H54 (cell line): ENCODE measurements around the gene CNR2.

ENCODE experiments used
- DNase-seq: peaks from one replicate; pipeline ENCODE4 v3.0.0; 2011; ENCODE audit warnings: low spot score, mixed read lengths; ENCODE audit not compliant: insufficient read length
- FAIRE-seq: peaks from 3 replicates; lab custom pipeline; 2011; peaks lifted over from hg19 to GRCh38; lab: Jason Lieb, UNC
- POLR2A ChIP-seq: IDR thresholded peaks from 2 replicates; pipeline ENCODE4 v1.6.1; 2011; ENCODE audit warnings: low read depth, mild to moderate bottlenecking, low read length

CNR2 gene

DNA sequence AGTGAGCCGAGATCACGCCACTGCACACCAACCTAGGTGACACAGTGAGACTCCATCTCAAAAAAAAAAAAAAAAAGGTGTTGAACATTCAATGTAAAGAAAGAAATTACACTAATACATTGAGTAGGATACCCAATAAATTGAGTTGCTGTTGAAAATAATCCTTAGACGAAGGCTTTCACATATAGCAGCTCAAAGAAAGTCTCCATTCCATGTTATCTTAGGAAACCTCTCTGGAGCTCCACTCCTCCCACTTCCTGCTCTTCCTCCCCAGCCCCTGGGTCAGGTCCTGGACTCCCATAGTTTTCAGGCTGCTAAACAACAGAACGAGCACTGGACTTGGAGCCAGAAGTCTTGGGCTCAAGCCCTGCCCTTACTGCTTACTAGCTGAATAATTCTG lies 15.6 kb upstream of the CNR2 start:
- FAIRE-seq: no peak
- TF ChIP-seq POLR2A: no peak

DNA sequence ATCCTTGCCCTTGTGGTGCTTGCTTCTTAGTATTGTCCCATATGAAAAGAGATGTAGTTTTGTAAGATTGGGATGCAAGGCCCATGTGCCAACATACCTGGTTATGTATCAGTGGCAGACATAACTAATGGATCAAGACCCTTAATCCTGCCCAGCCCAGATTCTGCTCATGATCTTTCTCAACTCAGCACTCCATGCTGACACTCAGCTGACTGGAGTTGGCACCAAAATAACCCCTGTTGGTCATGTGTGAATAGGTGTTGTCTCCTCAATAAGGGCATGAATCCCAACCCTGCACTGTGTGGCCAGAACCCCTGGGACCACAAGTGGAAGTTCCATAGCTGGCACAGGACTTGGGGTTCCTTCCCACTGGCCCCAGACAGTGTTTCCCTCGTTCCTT lies 13.9 kb upstream of the CNR2 start:
- no peak for FAIRE-seq
- no peak for DNase-seq
- TF ChIP-seq POLR2A: no peak

More for the DNA sequence above, 15.6 kb upstream of the CNR2 start:
- DNase-seq: no peak

DNA sequence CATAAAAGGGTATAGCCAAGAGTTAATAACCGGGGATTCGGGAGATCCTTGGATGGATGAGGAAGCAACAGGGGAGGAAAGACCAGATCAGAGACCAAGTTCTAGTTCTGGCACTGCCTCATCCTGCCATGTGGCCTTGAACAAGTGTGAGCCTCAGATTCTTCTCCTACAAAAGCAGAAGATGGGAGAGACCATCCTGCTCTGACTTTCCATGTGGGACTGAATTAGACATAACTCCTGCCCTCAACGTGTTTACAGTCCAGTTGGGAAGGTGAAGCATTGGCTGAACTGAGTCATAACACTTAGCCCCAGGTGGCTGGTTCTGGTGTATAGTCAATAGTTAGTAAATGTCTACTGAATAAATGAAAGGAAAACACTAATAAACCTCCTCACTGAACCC lies 12.1 kb upstream of the CNR2 start:
- TF ChIP-seq POLR2A: no peak
- no peak for DNase-seq
- no peak for FAIRE-seq

DNA sequence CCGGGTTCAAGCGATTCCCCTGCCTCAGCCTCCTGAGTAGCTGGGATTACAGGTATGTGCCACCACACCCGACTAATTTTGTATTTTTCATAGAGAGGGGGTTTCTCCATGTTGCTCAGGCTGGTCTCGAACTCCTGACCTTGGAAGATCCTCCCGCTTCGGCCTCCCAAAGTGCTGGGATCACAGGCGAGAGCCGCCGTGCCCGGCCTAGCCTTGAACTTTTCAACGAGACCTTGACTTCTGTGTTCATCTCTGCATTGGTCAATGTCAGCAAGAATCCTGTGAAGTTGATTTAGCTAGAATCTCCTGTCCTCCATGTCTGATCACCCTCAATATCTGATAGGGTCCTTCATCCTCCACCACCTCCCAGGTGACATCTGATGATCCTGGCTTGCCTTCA lies 11.4 kb upstream of the CNR2 start:
- DNase-seq (no peak), FAIRE-seq (no peak)
- TF ChIP-seq POLR2A: no peak

DNA sequence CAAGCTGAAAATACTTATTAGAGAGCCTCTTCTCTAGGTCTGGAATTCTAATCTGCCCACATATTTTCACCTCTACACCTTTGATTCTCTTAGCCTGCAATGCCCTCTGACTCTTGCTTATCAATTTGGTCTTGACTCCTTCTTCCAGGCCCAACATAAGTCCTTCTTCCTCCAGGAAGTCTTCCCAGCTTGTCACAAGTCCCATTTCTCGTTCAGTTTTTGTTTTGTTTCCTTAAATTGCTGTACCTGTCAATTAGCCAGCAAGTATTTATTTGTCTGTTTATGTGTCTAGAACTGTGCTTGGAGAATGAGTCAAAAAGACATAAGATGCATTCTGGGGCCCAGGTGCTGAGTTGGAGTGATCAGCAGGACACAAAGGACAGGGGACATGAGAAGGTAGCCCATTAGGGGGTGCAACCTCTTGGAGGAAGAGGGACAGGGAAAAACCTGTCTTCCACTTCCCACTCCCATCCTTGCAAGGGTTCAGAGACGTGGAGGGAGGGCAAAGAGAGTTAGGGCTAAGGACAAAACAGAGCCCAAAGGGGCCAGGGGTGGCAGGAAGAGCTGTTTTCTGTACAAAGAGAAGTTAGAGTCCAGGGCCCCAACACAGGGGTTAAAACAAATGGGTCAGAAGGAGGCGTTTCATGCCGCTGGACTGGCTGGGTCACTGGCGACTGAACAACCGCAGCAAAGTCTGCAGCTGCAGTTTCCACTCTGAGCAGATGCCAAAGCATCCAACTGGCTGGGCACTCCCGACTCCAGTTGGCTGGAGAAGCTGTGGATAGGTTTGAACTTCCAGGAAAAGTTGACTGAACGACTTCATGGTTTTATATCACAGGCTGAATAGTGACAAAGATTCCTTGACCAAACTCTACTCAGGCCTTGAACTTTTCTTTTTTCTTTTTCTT lies 10.7 kb upstream of the CNR2 start:
- no peak for FAIRE-seq
- DNase-seq: no peak
- TF ChIP-seq POLR2A: no peak

DNA sequence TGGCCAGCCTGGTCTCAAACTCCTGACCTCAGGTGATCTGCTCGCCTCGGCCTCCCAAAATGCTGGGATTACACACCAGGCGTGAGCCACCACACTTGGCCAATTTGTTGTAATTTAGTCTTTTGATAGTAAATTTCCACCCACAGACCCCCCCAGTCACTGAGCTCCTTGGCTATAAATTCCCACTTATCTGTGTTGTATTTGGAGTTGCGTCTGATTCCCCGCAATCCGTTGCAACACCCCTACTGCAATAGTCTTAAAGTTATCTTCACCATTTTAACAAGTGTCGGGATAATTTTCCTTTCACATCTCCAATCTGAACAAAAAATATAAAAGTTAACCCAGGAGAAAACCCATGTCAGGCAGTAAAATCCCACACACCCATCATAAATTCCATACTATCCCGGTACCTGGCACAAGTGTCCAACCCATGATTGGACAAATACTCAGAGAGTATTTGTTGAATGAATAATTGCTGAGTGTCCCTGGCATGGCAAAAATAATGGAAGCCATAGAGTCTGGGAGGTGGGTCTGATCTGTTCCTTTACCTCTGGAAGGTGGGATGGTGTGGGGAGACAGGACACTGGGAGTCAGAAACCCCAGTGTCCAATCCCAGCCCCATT lies 9.3 kb upstream of the CNR2 start:
- DNase-seq (no peak), FAIRE-seq (no peak)
- TF ChIP-seq POLR2A: no peak

DNA sequence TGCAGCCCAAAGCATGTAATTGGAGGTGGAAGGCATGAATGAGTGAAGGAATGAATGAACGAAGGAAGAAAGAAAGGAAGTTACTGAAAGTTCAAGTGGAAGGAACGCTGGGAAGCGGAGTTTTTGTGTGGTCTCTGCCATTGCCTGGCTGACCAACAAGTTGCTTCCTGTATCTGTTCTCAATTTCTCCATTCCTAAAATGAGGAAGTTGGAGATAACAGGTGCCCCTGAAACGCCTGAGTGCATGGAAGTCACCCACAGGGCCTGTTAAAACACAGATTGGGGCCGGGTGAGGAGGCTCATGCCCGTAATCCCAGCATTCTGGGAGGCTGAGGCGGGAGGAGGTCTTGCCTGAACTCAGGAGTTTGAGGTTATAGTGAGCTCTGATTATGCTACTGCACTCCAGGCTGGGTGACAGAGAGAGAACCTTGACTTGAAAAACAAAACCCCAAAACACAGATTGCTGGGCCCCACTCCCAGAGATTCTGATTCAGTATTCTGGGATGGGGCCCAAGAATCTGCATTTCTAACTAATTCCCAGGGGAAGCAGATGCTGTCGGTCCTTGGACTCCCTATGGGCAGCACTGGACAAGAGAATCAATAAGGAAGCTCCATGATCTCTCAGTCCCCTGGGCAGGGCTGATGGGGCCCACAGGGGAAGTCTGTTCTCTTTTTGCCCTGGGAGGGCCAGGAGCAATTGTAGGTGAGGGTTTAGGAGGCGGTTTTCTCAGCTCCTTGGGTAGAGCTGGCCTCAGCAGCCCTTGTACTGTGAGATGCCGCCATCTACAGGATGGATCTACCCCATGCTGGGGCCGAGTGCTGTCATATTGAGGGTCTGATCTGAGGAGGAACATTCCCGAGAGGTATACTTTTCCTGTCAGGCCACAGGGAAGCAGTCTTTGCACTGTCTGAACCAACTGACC lies 3.3 kb upstream of the CNR2 start:
- FAIRE-seq (no peak), DNase-seq (no peak)
- TF ChIP-seq POLR2A: no peak

DNA sequence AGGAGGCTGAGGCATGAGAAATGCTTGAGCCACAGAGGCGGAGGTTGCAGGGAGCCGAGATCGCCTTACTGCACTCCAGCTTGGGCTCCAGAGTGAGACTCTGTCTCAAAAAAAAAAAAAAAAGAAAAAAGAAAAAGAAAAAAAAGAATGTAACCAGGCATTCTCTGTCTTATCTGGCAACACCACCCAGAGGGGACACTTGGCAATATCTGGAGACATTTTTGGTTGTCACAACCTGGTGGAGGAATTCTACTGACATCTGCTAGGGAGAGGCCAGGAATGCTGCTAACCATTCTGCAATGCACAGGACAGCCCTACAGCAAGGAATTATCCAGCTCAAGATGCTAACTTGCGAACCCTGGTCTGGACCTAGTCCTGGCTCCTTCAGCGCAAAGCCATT lies 2.3 kb upstream of the CNR2 start:
- FAIRE-seq: no peak
- DNase-seq: no peak
- TF ChIP-seq POLR2A: no peak

DNA sequence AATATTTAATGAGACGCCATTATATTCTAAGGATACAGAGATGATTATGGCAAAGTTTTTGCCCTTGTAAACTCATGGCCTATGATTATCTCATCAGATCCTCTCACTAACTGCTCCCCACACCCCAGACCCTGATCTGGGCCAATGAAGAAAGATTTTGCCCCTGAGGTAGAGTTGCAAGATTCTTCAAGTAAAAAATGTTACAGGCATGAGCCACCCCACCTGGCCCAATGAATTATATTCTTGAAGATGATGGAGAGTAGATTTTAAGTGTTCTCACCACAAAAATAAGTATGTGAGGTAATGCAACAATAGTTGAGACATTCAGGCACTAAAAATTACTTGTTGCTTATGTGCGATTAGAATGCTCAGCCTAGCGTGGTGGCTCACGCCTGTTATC lies 1.8 kb upstream of the CNR2 start:
- TF ChIP-seq POLR2A: no peak
- DNase-seq: no peak
- no peak for FAIRE-seq

DNA sequence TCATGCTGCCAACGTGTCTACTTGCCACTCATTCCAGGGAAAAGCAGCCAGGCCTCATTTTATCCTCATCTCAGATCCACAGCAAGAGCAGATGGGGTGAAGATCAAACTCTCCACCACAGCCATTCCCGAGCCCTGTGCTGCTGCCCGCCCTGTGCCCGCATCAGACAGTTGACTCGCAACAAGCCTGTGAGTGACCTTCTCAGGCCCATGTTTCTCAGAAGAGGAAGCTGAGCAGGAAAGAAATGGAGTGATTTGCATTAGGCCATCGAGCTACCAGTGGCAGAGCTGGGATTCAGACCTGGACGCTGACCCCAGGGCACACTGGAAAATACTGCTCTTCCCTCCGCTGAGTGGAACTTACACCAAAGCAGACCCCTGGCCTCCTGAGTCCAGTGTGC lies 1.2 kb downstream of the CNR2 start:
- TF ChIP-seq POLR2A: no peak

DNA sequence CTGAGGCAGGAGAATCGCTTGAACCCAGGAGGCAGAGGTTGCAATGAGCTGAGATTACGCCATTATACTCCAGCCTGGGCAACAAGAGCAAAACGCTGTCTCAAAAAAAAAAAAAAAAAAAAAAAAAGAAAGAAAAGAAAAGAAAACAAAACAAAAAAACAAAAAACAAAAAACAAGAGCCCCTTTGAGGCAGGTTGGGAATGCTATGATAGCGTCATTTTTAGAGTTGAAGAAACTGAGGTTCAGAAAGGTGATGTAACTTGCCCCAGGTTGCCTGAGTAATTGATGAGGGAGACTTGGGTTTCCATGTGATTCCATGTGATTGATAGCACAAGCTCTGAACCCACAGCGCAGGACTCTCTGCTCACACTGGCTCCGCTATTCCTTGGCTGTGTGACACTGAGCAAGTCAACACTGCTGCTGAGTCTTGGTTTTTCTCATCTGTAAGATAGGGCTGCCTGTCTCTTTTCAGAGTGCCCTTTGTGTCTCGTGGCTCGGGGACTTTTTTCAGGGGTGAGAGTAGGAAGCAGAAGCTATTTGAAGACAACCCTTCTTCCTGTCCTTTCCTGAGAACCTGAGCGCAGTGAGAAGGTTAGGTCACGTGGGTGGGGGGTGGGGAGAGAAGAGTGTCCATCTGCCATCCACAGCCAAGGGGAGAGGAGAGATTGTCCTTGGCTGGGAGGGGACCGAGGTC lies 2.5 kb downstream of the CNR2 start:
- no peak for TF ChIP-seq POLR2A
- FAIRE-seq (no peak), DNase-seq (no peak)

More for the DNA sequence above, 1.2 kb downstream of the CNR2 start:
- FAIRE-seq (no peak), DNase-seq (no peak)

DNA sequence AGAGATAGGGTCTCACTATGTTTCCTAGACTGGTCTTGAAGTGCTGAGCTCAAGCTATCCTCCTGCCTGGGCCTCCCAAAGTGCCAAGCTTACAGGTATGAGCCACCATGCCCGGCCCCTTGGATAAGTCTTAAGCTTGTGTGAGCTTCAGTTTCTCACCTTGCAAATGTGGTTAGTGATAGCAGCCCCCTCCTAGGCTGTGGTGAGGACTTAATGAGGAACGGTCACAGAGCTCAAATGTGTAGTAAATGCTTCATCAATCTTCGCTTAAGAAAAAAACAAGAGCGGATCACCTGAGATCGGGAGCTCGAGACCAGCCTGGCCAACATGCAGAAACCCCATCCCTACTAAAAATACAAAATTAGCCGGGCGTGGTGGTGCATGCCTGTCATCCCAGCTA lies 3.0 kb downstream of the CNR2 start:
- FAIRE-seq (no peak), DNase-seq (no peak)
- TF ChIP-seq POLR2A: no peak

DNA sequence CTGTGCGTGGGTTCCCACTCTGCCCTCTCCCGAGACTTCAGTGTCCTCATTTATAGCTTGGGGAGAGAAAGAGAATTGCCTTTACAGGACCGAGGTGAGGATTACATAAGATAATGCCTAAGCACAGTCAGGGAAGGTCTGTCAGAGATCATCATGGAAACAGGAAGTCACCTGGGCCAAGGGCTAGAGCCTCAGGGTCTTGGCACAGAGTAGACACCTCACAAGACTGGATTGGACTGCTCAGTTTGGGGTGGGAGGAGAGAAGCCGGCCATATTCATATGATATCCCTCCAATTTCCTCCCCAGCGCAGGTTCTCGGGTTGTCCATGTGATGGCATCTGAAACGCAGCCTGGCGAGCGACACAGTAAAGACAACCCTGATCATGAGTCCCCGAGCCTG lies 3.8 kb downstream of the CNR2 start:
- FAIRE-seq: no peak
- no peak for TF ChIP-seq POLR2A
- no peak for DNase-seq
